ENCODE measurements around the gene MED31.
"Not testable (repeated sequence)": the region's sequence is repeated elsewhere in the genome, so short reads cannot be mapped to it uniquely, and the experiment has no call there.

MED31 gene

GRCh38 chr17:6677158-6677831 is 25.9 kb upstream of the MED31 start:
- DNase-seq (ENCODE audit: low read depth), result no peak

- no peak for DNase-seq (ENCODE audit: low read depth)
Measured at GRCh38 chr17:6676802-6677157, 25.4 kb upstream of the MED31 start.

- DNase-seq (ENCODE audit: low read depth), result no peak
Measured at GRCh38 chr17:6675201-6675825, 23.9 kb upstream of the MED31 start.

- no peak for DNase-seq (ENCODE audit: low read depth)
Measured at GRCh38 chr17:6674586-6674985, 23.2 kb upstream of the MED31 start.

GRCh38 chr17:6671431-6671830 is 20.0 kb upstream of the MED31 start:
- DNase-seq (ENCODE audit: low read depth), result no peak

GRCh38 chr17:6670999-6671398 is 19.6 kb upstream of the MED31 start:
- no peak for DNase-seq (ENCODE audit: low read depth)

GRCh38 chr17:6670571-6670970 is 19.2 kb upstream of the MED31 start:
- DNase-seq (ENCODE audit: low read depth), result no peak

- DNase-seq (ENCODE audit: low read depth), result no peak
Measured at GRCh38 chr17:6669479-6670212, 18.2 kb upstream of the MED31 start.

GRCh38 chr17:6668727-6669425 is 17.5 kb upstream of the MED31 start:
- DNase-seq (ENCODE audit: low read depth), result no peak

- DNase-seq (ENCODE audit: low read depth), result no peak
Measured at GRCh38 chr17:6668219-6668618, 16.8 kb upstream of the MED31 start.

- no peak for DNase-seq (ENCODE audit: low read depth)
Measured at GRCh38 chr17:6667516-6667915, 16.1 kb upstream of the MED31 start.

- no peak for DNase-seq (ENCODE audit: low read depth)
Measured at GRCh38 chr17:6666557-6666956, 15.2 kb upstream of the MED31 start.

- no peak for DNase-seq (ENCODE audit: low read depth)
Measured at GRCh38 chr17:6666077-6666521, 14.7 kb upstream of the MED31 start.

- DNase-seq (ENCODE audit: low read depth), result not testable (repeated sequence)
Measured at GRCh38 chr17:6663200-6663599, 11.8 kb upstream of the MED31 start.

GRCh38 chr17:6661464-6661848 is 10.1 kb upstream of the MED31 start:
- DNase-seq (ENCODE audit: low read depth), result no peak

- DNase-seq (ENCODE audit: low read depth), result no peak
Measured at GRCh38 chr17:6660805-6661463, 9.5 kb upstream of the MED31 start.

GRCh38 chr17:6660101-6660500 is 8.7 kb upstream of the MED31 start:
- DNase-seq (ENCODE audit: low read depth), result no peak

GRCh38 chr17:6658411-6658810 is 7.0 kb upstream of the MED31 start:
- DNase-seq (ENCODE audit: low read depth), result not testable (repeated sequence)

- DNase-seq (ENCODE audit: low read depth), result no peak
Measured at GRCh38 chr17:6657633-6658287, 6.4 kb upstream of the MED31 start.

- peak; percentile 49 for DNase-seq (ENCODE audit: low read depth)
Measured at GRCh38 chr17:6656797-6657632, 5.6 kb upstream of the MED31 start.

Data from activated T-helper 9 cell treated with anti-CD3 and anti-CD28 coated beads, Interleukin-2, amount 50 U/mL, for 16 hours (primary cell).